ENCODE results near the gene C16orf74. TPM values are rescaled to one million over a fixed set of nuclear protein-coding genes. Genes with fewer than 3 reads are reported as not detected.

C16orf74 gene
- total and polyA plus RNA-seq, 2 of the 8 experiments (the other 6 are each of a cell fraction or from before 2014, with no cell fraction given), result 7.3 to 9.3 TPM

DNA sequence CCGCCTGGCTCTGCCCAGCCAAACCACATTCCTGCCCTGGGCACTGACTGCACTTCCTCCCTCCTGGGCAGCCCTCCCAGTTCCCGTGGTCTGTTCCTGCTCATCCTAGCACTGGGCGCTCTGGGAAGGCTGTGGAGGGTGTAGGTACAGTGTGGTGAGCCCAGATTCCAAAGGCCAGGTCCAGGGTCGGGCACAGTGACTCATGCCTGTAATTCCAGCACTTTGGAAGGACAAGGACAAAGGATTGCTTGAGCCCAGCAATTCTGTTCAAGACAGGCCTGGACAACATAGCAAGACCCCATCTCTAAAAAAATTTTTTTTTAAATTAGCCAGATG, 30.6 kb downstream of the C16orf74 start:
- H3K36me3 ChIP-seq (ENCODE audit: control insufficient read depth in 2 of 4, insufficient read depth in 4 of 4, low read length in 3 of 4), result no peaks in the 10 kb centered on the region
- ChIA-PET POLR2A (ENCODE audit: partially characterized antibody) (no interaction called here), CTCF (ENCODE audit: partially characterized antibody) (interaction anchor here (1.0 to 20.7 kb wide), 9 partner anchors 9 to 467 kb away, joined by 3 to 620 read pairs (median 15); partner anchors contain the start of gene GINS2)
- H3K4me2 ChIP-seq (ENCODE audit: insufficient read depth in 1 of 2, low read depth in 2 of 2, low read length in 2 of 2), result no peak overlapping the region
- H3K23me2 ChIP-seq (ENCODE audit: low read depth, low read length), result peaks cover 8% of the 10 kb centered on the region; the same call in 1 of the 2 replicates
- H3K23ac ChIP-seq (ENCODE audit: insufficient read length), result no peak overlapping the region
- no peaks in the 10 kb centered on the region for H3K9me3 ChIP-seq (ENCODE audit: insufficient read depth in 2 of 2, low read depth in 1 of 2, low read length in 1 of 2)
- FAIRE-seq (no peak), DNase-seq (ENCODE audit: low read depth in 1 of 2, low spot score in 2 of 2) (no peak)
- no peak overlapping the region for H2BK15ac ChIP-seq (ENCODE audit: low read length)
- no peak overlapping the region for H3K4me3 ChIP-seq (ENCODE audit: extremely low read depth in 1 of 4, insufficient read depth in 2 of 4, low read depth in 3 of 4, low read length in 4 of 4)
- no peak overlapping the region for H2BK120ac ChIP-seq (replicated peaks; ENCODE audit: low read depth, low read length)
- H4K8ac ChIP-seq (ENCODE audit: extremely low read depth, insufficient read depth, low read length), result no peak overlapping the region
- H3K14ac ChIP-seq (ENCODE audit: insufficient read length), result no peak overlapping the region
- H2BK5ac ChIP-seq (ENCODE audit: low read depth, low read length), result no peak overlapping the region
- H4K91ac ChIP-seq (replicated peaks; ENCODE audit: insufficient read length, low read length), result no peak overlapping the region
- peaks cover 0 to 7% (median 5%) of the 10 kb centered on the region in 4 experiments; a peak in 6 of 7 replicates for H3K4me1 ChIP-seq (replicated peaks in 1 of 4; ENCODE audit: control insufficient read depth in 3 of 4, insufficient read depth in 4 of 4, low read length in 3 of 4)
- H4K5ac ChIP-seq (ENCODE audit: insufficient read length, low read depth, low read length), result no peak overlapping the region
- H3K18ac ChIP-seq (ENCODE audit: extremely low read depth, low read length), result no peak overlapping the region
- no peaks in the 10 kb centered on the region for H3K79me1 ChIP-seq (ENCODE audit: low read depth, low read length)
- peaks cover 0 to 3% of the 10 kb centered on the region in 2 experiments for H4K20me1 ChIP-seq (replicated peaks in 1 of 2; ENCODE audit: control insufficient read depth in 1 of 2, insufficient read depth in 2 of 2, low read length in 2 of 2)
- H3K79me2 ChIP-seq (ENCODE audit: control insufficient read depth in 1 of 2, insufficient read depth in 2 of 2, low read length in 2 of 2), result no peaks in the 10 kb centered on the region
- H3K56ac ChIP-seq (replicated peaks; ENCODE audit: insufficient read length, low read depth, low read length), result no peak overlapping the region
- H2AFZ ChIP-seq (ENCODE audit: low read length), result no peak overlapping the region
- no peak overlapping the region for H2BK20ac ChIP-seq (ENCODE audit: low read length)
- H2AK5ac ChIP-seq (ENCODE audit: low read depth, low read length), result no peak overlapping the region
- no peak overlapping the region for H3K4ac ChIP-seq (replicated peaks; ENCODE audit: insufficient read length, low read depth, low read length)
- no peak overlapping the region for H2BK12ac ChIP-seq (ENCODE audit: low read depth, low read length)
- H3K27ac ChIP-seq (ENCODE audit: low read depth, low read length), result no peak overlapping the region
- WGBS, 2 experiments (ENCODE audit: extremely low coverage in 1 of 2, insufficient coverage in 1 of 2, insufficient read length in 1 of 2, insufficient replicate concordance in 2 of 2, low coverage in 1 of 2, low lambda C conversion rate in 2 of 2, missing lambda C conversion rate in 1 of 2), result 83% methylated on average over 4 of the region's 4 CpGs; no CpG with 5 or more reads in 1 of the 2 experiments
- no peak overlapping the region for H3K9ac ChIP-seq (replicated peaks in 1 of 4; ENCODE audit: extremely low read depth in 1 of 4, low read depth in 3 of 4, low read length in 3 of 4)
- H3K27me3 ChIP-seq (replicated peaks in 1 of 4; ENCODE audit: control insufficient read depth in 3 of 4, extremely low read depth in 1 of 4, insufficient read depth in 3 of 4, low read length in 3 of 4), result peaks cover 0 to 4% (median 1%) of the 10 kb centered on the region in 4 experiments; a peak in 3 of 7 replicates
- TF ChIP-seq RFX5 (IDR thresholded peaks at IDR 0.05; ENCODE audit: borderline replicate concordance, low read depth, low read length) (no peak), TAF7 (optimal IDR thresholded peaks at IDR 0.05; ENCODE audit: borderline replicate concordance, low read depth, low read length) (no peak), KDM1A (IDR thresholded peaks at IDR 0.05; ENCODE audit: borderline replicate concordance, low read length) (no peak), SAP30 (IDR thresholded peaks at IDR 0.05; ENCODE audit: insufficient read depth, insufficient replicate concordance, low read length) (no peak), CBX5 (IDR thresholded peaks at IDR 0.05; ENCODE audit: low read depth, low read length) (no peak), PHF8 (conservative IDR thresholded peaks at IDR 0.05; ENCODE audit: low read depth, low read length) (no peak), TAF1 (IDR thresholded peaks at IDR 0.05; ENCODE audit: low read depth, low read length) (no peak)
- TF ChIP-seq, protein P1, sequence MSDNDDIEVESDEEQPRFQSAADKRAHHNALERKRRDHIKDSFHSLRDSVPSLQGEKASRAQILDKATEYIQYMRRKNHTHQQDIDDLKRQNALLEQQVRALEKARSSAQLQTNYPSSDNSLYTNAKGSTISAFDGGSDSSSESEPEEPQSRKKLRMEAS (IDR thresholded peaks at IDR 0.05), result no peak
